Lung microvascular endothelial cell (primary cell): Measurements from ENCODE around the gene TMED1. TPM values are rescaled to one million over a fixed set of nuclear protein-coding genes. Genes with fewer than 3 reads are reported as not detected.
A peak's percentile ranks its signal among the peaks of the same experiment; 100 is the strongest.

Experiments used
- DNase-seq, 2 donors: peaks; one replicate each; pipeline versions ENCODE4 v3.0.0 to v3.0.0-alpha.2; 2010; ENCODE audit warnings: low read depth in 2 of 2
- total RNA-seq: library from RNA; depleted of rRNA; stranded (reverse); fragments of >200 nt; gene quantifications from 2 replicates; pipeline ENCODE4 v1.2.1, GENCODE V29; 2014

The TMED1 gene
- total RNA-seq, 1 donor from 2014 or later, result 44.0 TPM

DNA sequence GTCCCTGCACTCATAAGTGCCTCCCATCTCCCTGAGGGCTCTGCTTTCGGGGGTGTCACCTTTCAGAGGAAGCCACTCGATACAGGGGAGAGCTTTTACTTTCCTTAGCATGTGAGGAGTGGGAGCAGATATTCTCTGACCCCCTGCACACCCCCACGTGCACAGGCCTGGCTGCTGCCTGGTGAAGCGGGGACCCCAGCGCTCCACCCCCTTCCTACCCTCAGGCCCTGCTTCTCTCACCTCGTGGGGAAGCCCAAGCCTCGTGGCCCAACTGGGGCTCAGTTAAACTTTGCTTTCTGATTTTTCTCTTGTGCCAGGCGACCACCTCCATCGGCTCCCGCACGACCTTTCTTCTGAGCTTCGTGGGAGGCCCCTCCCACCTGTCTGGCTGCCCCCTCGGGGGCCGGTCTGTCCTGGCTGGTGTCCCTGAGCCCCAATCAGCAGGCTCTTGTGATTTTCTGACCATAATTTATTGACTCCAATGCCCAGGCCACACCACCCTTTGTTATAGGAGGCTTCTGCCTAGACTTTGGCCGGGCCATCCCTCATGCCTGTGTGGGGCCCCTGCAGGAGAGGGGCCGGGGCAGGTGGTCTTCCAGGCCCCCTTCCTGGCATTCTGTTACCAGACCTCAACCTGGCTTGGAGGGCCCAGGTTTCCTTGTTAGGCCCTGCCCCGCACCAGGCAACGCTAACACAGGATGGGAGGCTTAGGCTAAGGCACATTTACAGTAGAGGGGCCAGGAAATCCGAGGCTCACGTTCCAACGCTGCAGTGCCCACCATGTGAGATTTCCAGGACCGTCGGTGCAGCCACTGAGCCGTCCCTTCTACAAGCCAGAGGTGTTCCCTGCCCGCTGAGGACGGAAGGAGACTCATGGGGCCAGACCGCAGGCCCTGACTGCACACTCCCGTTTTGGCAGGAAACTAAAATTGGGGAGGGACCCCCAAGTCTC, 3.7 kb downstream of the TMED1 start:
- no peak for DNase-seq

DNA sequence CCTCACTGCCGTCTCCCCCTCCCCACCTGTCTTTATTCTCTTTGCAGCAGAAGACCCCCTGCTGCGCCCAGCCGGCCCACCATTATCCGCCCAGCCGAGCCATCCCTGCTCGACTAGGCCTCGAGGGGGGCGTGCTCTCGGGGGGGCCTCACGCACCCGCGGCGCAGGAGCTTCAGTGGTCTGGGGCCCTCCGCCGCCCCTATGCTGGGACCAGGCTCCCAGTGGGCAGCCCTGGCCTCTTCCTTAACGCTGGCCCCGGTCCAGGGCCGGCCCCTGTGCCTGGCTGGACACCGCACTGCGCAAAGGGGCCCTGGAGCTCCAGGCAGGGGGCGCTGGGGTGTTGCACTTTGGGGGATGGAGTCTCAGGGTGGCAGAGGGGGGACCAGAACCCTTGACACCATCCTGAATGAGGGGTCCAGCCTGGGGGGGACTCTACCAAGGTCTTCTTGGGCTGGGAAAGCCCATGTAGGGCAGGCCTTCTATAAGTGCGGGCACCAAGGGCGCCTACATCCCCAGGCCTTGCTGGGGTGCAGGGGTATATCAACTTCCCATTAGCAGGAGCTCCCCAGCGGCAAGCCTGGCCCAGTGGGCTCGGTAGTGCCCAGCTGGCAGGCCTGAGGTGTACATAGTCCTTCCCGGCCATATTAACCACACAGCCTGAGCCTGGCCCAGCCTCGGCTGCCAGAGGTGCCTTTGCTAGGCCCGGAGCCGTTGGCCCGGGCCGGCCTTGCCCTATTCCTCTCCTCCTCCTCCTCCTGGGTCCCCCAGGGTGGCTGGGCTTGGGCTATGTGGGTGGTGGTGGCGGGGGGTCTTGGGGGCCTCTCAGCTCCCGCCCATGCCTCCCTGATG, 4.9 kb downstream of the TMED1 start:
- no peak for DNase-seq

DNA sequence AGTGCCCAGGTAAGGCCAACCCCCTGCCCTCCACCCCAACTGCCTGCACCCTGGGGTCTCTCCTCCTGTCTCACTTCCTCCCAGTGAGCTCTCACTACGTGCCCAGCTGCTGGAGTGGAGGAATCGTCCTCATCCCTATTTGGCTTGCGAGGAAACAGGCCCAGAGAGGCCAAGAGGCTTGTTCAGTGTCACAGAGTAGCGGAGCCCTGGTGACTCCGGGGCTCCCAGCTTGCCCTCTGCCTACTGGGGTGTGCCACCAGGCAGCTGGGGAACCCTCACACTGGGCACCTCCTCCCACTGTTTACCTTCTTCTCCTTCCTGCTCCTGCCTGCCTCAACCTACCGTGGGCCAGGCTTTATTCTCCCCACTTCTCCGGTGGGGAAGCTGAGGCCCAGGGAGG, 5.6 kb downstream of the TMED1 start:
- DNase-seq, result no peak

DNA sequence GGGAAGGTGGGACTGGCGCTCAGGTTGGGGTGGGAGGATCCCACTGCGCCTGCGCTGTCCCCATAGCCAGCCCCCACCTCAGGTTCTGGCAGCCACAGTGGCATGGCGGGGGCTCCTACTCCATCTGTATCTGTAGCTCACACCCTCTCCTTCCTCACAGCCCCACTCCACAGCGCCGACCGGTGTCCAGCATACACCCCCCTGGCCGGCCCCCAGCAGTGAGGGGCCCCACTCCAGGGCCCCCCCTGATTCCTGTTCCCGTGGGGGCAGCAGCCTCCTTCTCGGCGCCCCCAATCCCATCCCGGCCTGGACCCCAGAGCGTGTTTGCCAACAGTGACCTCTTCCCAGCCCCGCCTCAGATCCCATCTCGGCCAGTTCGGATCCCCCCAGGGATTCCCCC, 6.0 kb downstream of the TMED1 start:
- no peak for DNase-seq

DNA sequence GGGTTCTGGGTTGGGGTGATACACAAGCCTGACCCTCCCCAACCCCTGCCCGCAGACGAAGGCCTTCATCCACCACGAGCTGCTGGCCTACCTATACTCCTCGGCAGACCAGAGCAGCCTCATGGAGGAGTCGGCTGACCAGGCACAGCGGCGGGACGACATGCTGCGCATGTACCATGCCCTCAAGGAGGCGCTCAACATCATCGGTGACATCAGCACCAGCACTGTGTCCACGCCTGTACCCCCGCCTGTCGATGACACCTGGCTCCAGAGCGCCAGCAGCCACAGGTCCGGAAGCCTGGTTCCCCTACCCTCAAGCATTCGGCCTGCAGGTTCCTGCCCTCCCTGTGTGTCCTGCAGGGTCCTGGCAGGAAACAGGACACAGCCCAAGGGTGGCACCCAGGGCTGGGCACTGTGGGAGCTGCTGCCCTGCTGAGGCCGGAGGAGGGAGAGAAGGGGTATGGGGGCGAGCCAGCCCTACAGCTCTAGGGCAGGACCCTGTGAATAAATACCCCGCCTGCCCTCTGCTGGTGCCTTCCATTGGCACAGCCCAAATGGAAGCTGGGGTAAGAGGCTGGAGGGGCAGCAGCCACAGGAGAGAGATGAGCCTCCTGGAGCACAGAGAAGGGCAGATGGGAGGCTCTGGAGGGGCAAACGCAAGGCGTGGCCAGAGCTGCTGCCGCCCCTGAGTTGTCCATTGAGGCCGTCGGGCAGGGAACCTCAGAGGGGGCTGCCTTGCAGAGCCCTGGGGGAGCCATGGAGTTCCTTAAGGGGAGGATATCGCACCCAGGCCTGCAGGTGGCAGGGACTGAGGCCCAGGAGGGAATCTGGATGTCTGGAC, 6.8 kb downstream of the TMED1 start:
- no peak for DNase-seq

DNA sequence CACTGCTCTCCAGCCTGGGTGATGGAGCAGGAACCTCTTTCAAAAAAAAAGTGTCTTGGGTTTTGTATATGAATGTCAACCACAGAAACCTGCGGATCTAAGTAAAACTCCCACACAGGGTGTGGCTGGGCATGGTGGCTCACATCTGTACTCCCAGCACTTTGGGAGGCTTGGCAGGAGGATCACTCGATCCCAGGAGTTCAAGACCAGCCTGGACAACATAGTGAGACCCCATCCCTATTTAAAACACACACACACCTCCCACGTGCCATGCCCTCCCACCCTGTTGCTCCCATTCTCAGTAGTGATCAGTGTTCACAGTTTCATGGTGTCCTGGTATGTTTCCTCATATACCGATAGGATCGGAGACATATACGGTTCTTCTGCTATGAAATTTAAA, 9.2 kb downstream of the TMED1 start:
- DNase-seq, result no peak

DNA sequence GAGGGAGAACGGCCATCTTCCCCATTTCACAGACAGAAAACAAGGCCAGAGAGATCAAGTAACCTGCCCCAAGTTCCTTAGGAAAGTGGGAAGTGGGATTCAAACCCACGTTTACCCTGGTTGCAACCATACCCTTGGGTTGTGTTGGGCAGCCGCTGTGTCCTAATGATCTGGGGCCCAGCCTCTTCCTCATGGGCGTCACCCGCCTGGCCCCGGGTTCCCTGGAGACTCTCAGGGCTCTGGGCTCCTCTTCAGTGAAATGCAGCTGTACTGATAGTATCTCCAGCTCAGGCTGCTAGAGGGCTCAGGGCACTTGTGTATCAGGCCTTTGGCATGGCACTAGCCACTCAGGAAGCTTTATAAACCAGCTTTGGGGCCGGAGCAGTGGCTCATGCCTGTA, 9.8 kb downstream of the TMED1 start:
- DNase-seq, result no peak

DNA sequence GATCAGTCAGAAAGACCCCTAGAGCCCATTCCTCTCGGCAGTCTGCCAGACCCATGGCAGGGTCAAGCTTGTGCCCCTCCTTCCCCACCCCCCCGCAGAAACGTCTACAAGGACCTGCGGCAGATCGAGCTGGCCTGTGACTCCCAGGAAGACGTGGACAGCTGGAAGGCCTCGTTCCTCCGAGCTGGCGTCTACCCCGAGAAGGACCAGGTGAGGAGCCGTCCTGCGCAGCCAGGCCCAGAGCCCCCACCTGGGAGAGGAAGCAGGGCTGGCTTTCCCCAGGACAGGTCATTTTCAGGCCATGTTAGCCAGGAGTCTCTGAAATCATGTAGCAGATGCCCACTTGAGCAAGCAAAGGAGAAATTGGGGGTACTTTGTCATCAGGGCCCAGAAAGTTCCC, 12.3 kb downstream of the TMED1 start:
- no peak for DNase-seq

DNA sequence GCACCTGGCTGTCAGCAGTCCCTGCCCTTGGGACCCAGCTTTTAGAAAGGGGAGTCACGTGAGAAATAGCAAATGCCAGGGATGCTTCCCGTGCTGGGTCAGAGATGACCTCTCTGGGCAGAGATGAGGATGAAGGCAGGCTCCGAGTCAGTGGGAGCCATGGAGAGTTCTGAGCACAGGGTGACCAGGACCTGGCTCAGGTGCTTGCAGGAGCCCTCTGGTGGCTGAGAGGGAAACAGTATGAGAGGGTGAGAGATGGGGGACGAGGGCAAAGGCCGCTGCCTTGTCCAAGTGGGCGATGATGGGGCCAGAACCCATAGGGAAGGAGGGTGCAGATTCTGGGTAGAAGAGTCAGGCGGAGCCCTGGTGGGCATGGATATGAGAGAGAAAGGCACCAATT, 15.8 kb downstream of the TMED1 start:
- peak in 1 of 2 donors; percentile 22 for DNase-seq

DNA sequence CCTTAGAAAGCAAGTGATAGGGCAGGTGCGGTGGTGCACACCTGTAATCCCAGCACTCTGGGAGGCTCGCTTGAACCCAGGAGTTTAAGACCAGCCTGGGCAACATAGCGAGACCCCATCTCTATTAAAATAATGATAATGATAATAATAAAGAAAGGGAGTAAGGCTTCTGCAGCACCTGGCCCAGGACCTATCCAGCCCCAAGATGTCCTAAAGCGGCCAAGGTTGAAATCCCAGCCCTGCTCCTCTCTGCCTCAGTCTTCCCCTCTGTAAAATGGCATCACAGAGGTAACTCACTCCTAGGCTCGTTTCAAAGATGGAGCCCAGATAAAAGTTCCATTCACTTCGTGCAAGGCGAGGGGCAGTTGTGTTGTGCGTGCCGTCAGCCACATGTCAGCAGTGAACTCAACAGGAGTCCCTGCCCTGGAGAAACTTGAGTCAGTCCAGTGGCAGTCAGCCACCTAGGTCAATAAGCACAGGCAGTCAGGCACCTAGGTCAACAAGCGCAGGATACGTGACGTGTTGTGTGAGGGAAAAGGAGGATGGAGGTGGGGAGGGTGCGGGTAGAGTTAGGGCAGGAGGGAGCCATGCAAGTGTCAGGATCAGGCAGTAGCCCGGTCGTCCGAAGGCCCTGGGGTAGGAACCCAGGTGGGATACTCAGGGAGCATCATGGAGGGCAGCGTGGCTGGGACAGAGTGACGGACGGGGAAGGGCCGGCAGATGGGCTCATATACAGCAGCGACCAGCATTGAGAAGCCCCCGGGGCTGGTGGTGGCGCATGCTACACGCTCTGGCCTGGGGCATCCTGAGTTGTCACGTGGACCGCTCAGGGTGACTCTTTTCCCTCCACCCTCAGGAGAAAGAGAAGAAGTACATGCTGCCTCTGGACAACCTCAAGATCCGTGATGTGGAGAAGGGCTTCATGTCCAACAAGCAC, 16.6 kb downstream of the TMED1 start:
- DNase-seq, result no peak

DNA sequence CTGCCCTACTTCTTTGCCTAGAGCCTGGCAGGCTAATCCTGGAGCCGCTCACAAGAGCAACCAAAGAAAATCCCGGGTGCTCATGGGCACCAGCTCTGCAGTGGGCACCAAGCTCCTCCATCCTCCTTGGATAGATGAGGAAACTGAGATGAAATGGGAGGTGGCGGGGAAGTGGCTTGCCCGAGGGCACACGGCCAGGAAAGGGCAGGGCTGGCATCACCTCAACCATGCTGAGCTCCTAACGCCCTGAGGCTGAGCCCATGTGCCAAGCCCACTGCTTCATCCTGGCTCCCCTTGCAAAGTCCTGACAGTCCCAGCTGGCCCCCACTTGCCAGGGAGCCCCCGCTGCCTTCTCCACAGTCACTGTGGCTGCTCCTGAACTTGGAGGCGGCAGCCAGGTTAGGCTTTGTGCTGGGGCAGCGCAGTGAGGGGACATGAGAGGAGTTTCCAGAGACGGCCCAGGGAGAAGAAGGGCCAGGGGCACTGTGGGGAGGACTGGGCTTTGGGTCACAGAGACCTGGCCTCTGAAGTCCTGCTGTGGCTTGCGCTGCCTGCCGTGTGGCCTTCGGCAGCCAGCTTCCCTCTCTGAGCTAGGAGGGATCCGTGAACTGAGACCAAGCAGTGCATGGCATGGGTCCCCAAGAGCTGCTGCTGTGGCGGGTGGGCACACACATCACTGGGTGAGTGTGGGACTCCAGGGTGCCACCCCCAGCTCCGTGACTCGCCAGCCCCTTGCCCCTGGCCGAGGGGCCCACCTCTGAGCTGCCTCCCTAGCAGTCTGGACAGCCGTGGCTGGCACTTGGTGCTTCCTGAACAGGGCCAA, 17.5 kb downstream of the TMED1 start:
- DNase-seq, result no peak

DNA sequence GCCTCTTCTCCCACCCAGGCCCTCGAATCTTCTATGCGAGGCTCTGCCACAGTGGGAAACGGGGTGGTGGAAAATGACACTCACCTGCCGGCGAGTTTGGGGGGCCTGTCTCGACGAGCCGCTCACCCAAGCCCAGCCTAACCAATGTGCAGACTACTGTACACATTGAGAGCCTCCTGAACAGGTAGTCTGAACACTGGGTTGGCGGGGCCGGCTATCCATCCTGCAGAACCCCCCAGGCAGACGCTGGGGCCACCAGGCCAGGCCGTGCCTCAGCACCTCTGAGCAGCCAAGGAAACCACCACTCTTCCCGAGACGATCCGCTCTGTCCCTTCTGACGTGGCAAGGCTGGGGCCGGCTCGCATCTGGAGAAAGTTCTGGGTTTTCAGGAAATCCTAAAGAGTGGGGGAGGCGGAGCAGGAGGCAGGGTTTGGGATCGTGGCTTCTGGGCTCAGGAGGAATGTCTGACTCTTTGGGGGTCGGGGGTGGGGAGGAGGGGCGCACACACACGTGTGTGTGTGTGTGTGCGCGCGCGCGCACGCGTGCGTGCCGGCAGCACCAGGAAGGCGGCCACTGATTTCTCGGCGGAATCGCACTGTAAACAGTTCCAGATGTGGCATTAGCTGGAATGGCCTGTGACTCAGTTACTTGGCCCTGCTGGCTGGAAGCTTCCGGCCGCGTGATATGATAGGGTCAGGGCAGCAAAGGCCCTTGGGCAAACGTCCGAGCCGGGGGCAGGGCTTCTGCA, 18.5 kb downstream of the TMED1 start:
- DNase-seq, result peak in 1 of 2 donors; percentile 85

DNA sequence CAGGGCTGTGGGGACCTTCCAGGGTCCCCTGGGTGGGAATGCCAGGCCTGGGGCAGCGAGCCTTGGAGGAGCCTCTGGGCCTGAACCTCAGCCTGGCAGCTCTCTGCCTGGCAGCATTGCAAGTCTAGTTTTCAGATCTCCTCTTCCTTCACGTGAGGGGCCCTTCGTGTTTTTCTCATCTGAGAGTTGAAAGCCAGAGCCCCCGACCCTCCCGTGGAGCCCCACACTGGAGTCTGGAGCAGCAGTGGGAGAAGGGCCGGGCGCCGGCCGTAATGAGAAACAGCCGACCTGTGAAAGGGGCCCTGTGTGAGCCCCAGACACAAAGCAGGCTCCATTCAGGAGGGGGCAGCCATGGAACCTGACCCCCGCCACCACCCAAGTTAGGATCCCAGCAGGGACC, 19.3 kb downstream of the TMED1 start:
- no peak for DNase-seq

DNA sequence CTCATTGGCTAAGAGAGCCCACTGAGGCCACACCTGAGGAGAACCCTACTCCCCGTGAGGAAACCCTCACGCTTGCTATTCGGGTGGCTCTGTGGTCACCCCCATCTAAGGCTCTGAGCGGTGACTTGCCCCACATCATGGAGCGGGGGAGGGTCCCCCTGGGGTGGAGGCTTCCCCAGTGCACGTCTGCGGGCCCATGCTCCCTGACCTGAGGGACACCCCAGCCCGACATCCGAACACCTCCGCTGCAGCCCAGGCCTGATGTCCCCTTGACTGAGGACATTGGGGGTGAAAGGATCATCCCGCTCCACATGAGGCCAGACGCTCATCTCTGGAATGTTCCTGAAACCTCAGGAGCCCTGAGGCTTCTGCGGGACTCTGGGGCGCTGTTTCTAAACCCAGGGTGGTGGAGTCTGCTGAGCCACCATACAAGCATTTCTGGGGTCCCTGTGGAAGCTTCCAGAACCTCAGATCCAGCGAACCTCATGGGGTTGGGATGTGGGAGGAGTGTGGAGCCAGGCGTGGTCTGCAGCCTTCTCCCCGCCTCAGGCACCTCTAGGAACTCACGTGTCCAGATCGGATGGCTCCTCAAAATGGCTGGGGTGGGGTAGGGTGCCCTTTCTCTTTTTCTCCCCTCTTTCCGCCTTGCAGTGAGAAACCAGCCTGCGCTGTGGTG, 19.9 kb downstream of the TMED1 start:
- DNase-seq, result no peak

DNA sequence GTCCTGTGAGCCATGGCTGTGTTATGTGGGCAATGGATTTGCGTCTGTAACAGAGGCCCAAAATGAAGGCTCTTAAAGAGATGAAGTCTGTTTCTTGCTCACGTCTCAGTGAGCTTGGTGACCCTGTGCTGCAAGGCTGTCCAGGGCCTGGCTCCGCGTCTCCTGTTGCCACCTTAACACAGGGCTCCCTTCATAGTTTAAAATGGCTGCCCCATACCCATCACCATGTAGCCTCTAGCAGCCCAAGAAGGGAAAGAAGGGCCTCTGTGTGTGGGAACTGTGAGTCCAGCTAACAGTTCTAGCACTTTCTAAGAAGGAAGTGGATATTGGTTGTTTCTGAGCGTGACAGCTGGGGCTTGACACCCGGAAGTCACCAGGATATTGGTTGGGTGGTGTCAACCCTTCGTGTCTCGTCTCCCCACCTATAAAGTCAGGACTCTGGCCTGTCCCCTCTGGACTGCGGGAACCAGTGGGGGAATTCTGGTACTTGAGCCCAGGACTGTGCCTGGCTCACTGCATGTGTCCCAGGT, 20.9 kb downstream of the TMED1 start:
- DNase-seq, result no peak

DNA sequence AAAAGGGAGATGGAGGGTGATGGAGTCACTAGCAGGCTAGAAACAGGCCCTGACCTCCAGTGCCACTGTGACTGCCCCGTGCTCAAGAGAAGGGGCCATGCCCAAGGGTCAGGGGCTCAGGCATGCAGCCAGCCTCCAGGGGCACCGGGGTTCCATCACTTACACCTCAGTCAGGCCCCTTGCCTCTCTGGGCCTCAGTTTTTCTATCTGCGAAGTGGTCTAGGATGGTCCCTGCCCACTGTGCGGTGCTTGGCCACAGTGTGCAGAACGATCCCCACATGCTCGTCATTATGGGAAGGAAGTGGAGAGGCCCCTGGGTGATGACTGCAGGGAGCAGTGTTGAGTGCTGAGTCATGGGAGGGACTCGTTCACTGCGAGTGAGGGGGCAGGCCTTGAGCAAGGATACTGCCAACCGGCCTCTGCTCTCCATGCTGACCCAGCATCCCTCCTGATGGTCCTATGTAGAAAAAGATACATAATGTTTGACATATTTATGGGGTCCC, 23.1 kb downstream of the TMED1 start:
- DNase-seq, result peak; percentile 84 to 93

DNA sequence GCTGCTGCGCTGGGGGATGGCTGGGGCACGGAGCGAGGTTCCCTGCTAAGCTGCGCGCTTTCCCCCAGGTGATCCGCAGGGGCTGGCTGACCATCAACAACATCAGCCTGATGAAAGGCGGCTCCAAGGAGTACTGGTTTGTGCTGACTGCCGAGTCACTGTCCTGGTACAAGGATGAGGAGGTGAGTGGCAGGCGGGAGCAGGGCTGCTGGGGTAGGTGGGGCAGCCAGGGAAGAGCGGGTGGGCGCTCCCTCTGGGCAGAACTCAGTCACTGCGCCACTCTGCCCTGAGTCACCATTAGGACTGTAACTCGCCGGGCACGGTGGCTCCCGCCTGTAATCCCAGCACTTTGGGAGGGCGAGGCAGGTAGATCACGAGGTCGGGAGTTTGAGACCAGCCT, 23.8 kb downstream of the TMED1 start:
- no peak for DNase-seq
